Measurements from ENCODE around the gene RGS19. TPM values are rescaled to one million over a fixed set of nuclear protein-coding genes. Genes with fewer than 3 reads are reported as not detected.

RGS19 gene
- total and polyA plus RNA-seq, 2 of the 8 experiments (the other 6 are each of a cell fraction or from before 2014, with no cell fraction given) = 12.7 to 16.8 TPM

GRCh38 chr20:64099086-64099786 is 19.9 kb upstream of the RGS19 start (continued):
- TF ChIP-seq, protein P1, sequence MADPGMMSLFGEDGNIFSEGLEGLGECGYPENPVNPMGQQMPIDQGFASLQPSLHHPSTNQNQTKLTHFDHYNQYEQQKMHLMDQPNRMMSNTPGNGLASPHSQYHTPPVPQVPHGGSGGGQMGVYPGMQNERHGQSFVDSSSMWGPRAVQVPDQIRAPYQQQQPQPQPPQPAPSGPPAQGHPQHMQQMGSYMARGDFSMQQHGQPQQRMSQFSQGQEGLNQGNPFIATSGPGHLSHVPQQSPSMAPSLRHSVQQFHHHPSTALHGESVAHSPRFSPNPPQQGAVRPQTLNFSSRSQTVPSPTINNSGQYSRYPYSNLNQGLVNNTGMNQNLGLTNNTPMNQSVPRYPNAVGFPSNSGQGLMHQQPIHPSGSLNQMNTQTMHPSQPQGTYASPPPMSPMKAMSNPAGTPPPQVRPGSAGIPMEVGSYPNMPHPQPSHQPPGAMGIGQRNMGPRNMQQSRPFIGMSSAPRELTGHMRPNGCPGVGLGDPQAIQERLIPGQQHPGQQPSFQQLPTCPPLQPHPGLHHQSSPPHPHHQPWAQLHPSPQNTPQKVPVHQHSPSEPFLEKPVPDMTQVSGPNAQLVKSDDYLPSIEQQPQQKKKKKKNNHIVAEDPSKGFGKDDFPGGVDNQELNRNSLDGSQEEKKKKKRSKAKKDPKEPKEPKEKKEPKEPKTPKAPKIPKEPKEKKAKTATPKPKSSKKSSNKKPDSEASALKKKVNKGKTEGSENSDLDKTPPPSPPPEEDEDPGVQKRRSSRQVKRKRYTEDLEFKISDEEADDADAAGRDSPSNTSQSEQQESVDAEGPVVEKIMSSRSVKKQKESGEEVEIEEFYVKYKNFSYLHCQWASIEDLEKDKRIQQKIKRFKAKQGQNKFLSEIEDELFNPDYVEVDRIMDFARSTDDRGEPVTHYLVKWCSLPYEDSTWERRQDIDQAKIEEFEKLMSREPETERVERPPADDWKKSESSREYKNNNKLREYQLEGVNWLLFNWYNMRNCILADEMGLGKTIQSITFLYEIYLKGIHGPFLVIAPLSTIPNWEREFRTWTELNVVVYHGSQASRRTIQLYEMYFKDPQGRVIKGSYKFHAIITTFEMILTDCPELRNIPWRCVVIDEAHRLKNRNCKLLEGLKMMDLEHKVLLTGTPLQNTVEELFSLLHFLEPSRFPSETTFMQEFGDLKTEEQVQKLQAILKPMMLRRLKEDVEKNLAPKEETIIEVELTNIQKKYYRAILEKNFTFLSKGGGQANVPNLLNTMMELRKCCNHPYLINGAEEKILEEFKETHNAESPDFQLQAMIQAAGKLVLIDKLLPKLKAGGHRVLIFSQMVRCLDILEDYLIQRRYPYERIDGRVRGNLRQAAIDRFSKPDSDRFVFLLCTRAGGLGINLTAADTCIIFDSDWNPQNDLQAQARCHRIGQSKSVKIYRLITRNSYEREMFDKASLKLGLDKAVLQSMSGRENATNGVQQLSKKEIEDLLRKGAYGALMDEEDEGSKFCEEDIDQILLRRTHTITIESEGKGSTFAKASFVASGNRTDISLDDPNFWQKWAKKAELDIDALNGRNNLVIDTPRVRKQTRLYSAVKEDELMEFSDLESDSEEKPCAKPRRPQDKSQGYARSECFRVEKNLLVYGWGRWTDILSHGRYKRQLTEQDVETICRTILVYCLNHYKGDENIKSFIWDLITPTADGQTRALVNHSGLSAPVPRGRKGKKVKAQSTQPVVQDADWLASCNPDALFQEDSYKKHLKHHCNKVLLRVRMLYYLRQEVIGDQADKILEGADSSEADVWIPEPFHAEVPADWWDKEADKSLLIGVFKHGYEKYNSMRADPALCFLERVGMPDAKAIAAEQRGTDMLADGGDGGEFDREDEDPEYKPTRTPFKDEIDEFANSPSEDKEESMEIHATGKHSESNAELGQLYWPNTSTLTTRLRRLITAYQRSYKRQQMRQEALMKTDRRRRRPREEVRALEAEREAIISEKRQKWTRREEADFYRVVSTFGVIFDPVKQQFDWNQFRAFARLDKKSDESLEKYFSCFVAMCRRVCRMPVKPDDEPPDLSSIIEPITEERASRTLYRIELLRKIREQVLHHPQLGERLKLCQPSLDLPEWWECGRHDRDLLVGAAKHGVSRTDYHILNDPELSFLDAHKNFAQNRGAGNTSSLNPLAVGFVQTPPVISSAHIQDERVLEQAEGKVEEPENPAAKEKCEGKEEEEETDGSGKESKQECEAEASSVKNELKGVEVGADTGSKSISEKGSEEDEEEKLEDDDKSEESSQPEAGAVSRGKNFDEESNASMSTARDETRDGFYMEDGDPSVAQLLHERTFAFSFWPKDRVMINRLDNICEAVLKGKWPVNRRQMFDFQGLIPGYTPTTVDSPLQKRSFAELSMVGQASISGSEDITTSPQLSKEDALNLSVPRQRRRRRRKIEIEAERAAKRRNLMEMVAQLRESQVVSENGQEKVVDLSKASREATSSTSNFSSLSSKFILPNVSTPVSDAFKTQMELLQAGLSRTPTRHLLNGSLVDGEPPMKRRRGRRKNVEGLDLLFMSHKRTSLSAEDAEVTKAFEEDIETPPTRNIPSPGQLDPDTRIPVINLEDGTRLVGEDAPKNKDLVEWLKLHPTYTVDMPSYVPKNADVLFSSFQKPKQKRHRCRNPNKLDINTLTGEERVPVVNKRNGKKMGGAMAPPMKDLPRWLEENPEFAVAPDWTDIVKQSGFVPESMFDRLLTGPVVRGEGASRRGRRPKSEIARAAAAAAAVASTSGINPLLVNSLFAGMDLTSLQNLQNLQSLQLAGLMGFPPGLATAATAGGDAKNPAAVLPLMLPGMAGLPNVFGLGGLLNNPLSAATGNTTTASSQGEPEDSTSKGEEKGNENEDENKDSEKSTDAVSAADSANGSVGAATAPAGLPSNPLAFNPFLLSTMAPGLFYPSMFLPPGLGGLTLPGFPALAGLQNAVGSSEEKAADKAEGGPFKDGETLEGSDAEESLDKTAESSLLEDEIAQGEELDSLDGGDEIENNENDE (IDR thresholded peaks at IDR 0.05; ENCODE audit: insufficient replicate concordance, low read length) = no peak
- TF ChIP-seq POLR2AphosphoS5 (IDR thresholded peaks at IDR 0.05; ENCODE audit: low read depth, low read length) = no peak
- TF ChIP-seq FOSL1 (IDR thresholded peaks at IDR 0.05; ENCODE audit: insufficient read depth, low read depth, low read length) = no peak
- TF ChIP-seq TBP (IDR thresholded peaks at IDR 0.05; ENCODE audit: low read depth, low read length) = no peak
